GM20000 (cell line): Measurements from ENCODE around the gene STAT4.
A peak's percentile ranks its signal among the peaks of the same experiment; 100 is the strongest.

ENCODE experiments used
- DNase-seq: peaks from one replicate; pipeline ENCODE4 v3.0.0; 2012; ENCODE audit warnings: low spot score
- CTCF ChIP-seq: IDR thresholded peaks from 2 replicates; pipeline ENCODE4 v1.5.1; 2012; ENCODE audit warnings: mild to moderate bottlenecking, control low read depth; ENCODE audit errors: extremely low read depth, missing control alignments

Gene STAT4

GRCh38 chr2:191143791-191144190, 7.0 kb downstream of the STAT4 start:
- TF ChIP-seq CTCF = no peak
- DNase-seq = no peak

GRCh38 chr2:191128911-191129304, 21.9 kb downstream of the STAT4 start:
- DNase-seq = no peak

GRCh38 chr2:191128172-191128910, 22.5 kb downstream of the STAT4 start:
- no peak for TF ChIP-seq CTCF
- no peak for DNase-seq

More at GRCh38 chr2:191128911-191129304, 21.9 kb downstream of the STAT4 start:
- no peak for TF ChIP-seq CTCF

GRCh38 chr2:191127235-191127634, 23.6 kb downstream of the STAT4 start:
- TF ChIP-seq CTCF = no peak
- DNase-seq = no peak

GRCh38 chr2:191126386-191127085, 24.3 kb downstream of the STAT4 start:
- no peak for DNase-seq
- TF ChIP-seq CTCF = no peak

- TF ChIP-seq CTCF = no peak
- no peak for DNase-seq
Measured at GRCh38 chr2:191125646-191126045, 25.1 kb downstream of the STAT4 start.

- DNase-seq = peak; percentile 18
- no peak for TF ChIP-seq CTCF
Measured at GRCh38 chr2:191122638-191123294, 28.0 kb downstream of the STAT4 start.
